Stimulated activated CD4-positive, alpha-beta T cell treated with anti-CD3 and anti-CD28 coated beads, TNF-alpha, amount 100 ng/mL, for 48 hours (primary cell): Measurements from ENCODE around the gene STAC.

Experiments
- DNase-seq, 3 donors: peaks; one replicate each; pipeline ENCODE4 v3.0.0-alpha.2; 2020; ENCODE audit warnings: low read depth in 3 of 3

STAC gene

DNA sequence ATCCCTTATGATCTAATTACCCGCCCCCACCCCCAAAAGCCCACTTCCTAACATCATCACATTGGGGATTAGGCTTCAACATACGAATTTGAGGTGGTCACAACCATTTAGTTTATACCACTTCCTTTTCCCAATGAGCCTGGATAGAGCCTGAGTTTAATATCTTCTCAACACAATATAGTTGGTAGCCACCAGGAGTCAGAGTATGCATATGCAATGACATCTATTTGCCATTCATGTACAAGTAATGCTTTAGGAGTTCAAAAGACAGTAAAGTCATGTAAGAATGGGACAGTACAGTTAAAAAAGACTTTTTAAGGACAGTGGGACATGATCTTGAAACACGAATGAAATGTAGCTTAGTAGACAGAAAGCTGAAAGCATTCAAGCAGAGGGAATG lies 211.7 kb downstream of the STAC start:
- no peak for DNase-seq

DNA sequence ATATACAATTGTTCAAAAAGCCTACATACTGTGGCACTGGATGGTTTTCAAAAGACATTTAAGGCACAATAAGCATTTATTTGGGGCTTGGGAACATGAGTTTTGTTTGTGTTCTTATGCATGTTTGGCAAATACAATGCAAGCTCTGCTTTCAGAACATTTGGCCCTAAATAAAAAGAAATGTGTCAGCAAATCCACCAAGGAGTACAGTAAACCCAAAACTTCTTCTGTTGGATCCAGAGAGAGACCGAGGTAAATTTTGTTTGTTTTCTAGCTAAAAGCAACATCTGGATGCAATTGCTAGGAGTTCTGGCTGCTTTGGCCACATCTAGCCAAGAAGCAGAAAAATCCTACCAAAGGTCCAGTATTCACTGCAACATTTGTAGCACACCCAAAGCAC lies 215.2 kb downstream of the STAC start:
- DNase-seq: no peak

DNA sequence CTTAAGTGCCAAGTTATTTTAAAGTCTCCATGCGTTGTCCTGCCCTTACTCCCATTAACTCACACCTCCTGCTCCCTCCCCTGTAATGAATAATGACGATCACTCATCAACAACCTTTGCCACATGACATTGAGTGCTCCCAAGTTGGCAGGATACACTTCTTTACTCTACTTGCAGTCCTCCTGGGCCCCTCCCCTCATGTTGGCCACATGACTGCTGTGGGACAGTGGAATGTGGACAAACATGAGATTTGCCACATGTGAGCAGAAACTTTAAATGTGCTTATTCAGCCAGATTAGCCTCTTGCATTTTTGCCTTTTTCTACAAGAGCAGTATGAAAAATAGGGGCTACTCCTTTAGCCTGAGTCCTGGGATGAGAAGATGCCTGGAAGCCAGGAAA lies 216.1 kb downstream of the STAC start:
- DNase-seq: no peak

DNA sequence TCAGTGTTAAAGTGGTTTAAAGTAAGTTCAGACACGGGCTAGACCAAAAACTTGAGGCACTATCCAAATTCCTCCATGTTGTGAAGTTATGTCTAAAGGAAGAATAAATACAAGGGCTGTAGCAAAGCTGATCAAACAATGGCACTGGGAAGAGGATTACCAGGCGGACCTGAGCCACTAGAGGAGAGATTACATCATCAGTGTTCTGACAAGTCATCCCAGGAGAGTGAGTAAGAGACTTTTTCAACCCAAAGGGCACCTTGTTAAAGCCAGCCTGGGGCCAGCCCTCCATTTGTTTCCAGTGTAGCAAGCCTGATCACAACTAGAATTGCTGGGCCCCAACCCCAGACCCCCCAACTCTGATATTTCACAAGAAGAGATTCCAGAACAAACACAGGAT lies 217.1 kb downstream of the STAC start:
- no peak for DNase-seq
